ENCODE measurements around the gene TSSC4. TPM values are rescaled to one million over a fixed set of nuclear protein-coding genes. Genes with fewer than 3 reads are reported as not detected.

Gene TSSC4
- total RNA-seq, 2 experiments from 2014 or later, result 48.4 to 52.1 TPM

- Mint-ChIP-seq H3K4me1 (no peaks in the 10 kb centered on the region), H3K27me3 (peaks cover 17% of the 10 kb centered on the region), H3K27ac (no peak overlapping the region), H3K9me3 (ENCODE audit: low read depth) (no peaks in the 10 kb centered on the region), H3K4me3 (no peak overlapping the region), H3K36me3 (no peaks in the 10 kb centered on the region)
- CTCF ChIA-PET, result interaction anchor here (0.6 kb wide), 1 partner anchor 1434 kb away, joined by 3 read pairs; no protein-coding TSS in a partner anchor
- no peak for ATAC-seq
- DNase-seq, result no peak
These were observed 52.9 kb downstream of the TSSC4 start for GRCh38 chr11:2453436-2453835.

Other genes with a start within 250 kb of the TSSC4 start
- gene INS, start 239.5 kb upstream of the TSSC4 start, total RNA-seq, result not detected
- gene TH, start 228.9 kb upstream of the TSSC4 start, total RNA-seq, result not detected
- gene ASCL2, start 130.2 kb upstream of the TSSC4 start, total RNA-seq, result under 1 TPM; 0.12 to 0.15 TPM
- gene C11orf21, start 98.8 kb upstream of the TSSC4 start, total RNA-seq, result 10 to 100 TPM; 28.3 to 49.2 TPM
- gene TSPAN32, start 98.7 kb upstream of the TSSC4 start, total RNA-seq, result 10 to 100 TPM; 20.5 to 41.4 TPM
- 100 to 1,000 TPM; 162 to 192 TPM for gene CD81, start 23.4 kb upstream of the TSSC4 start, total RNA-seq
- not detected for gene TRPM5, start 43.8 kb downstream of the TSSC4 start, total RNA-seq
- gene KCNQ1, start 44.3 kb downstream of the TSSC4 start, total RNA-seq, result 1 to 10 TPM; 4.3 to 9.2 TPM